IPS-20b (cell line): Measurements from ENCODE around the gene NEK1.

Experiments used
- H3K27ac ChIP-seq: one replicate; pipeline ENCODE4 v1.5.1; 2013; ENCODE audit warnings: low read length
- H3K27me3 ChIP-seq: 2 replicates; pipeline ENCODE4 v1.6.1; 2013; ENCODE audit warnings: mild to moderate bottlenecking, low read length, inconsistent platforms; ENCODE audit not compliant: insufficient read depth
- H3K36me3 ChIP-seq: 2 replicates; pipeline ENCODE4 v1.6.1; 2013; ENCODE audit warnings: low read depth, mild to moderate bottlenecking, inconsistent platforms, low read length, moderate library complexity; ENCODE audit not compliant: insufficient read depth
- H3K4me1 ChIP-seq: 2 replicates; pipeline ENCODE4 v1.6.1; 2013; ENCODE audit warnings: mild to moderate bottlenecking, control low read depth, inconsistent platforms, low read length, moderate library complexity; ENCODE audit not compliant: insufficient read depth
- H3K4me3 ChIP-seq: 2 replicates; pipeline ENCODE4 v1.5.1; 2013; ENCODE audit warnings: mild to moderate bottlenecking, low read length, inconsistent platforms
- H3K9ac ChIP-seq: 2 replicates; pipeline ENCODE4 v1.6.1; 2013; ENCODE audit warnings: low read depth, mild to moderate bottlenecking, inconsistent platforms, low read length, moderate library complexity
- H3K9me3 ChIP-seq: 2 replicates; pipeline ENCODE4 v1.6.1; 2013; ENCODE audit warnings: mild to moderate bottlenecking, low read depth, low read length, inconsistent platforms; ENCODE audit not compliant: insufficient read depth

The NEK1 gene, protein sequence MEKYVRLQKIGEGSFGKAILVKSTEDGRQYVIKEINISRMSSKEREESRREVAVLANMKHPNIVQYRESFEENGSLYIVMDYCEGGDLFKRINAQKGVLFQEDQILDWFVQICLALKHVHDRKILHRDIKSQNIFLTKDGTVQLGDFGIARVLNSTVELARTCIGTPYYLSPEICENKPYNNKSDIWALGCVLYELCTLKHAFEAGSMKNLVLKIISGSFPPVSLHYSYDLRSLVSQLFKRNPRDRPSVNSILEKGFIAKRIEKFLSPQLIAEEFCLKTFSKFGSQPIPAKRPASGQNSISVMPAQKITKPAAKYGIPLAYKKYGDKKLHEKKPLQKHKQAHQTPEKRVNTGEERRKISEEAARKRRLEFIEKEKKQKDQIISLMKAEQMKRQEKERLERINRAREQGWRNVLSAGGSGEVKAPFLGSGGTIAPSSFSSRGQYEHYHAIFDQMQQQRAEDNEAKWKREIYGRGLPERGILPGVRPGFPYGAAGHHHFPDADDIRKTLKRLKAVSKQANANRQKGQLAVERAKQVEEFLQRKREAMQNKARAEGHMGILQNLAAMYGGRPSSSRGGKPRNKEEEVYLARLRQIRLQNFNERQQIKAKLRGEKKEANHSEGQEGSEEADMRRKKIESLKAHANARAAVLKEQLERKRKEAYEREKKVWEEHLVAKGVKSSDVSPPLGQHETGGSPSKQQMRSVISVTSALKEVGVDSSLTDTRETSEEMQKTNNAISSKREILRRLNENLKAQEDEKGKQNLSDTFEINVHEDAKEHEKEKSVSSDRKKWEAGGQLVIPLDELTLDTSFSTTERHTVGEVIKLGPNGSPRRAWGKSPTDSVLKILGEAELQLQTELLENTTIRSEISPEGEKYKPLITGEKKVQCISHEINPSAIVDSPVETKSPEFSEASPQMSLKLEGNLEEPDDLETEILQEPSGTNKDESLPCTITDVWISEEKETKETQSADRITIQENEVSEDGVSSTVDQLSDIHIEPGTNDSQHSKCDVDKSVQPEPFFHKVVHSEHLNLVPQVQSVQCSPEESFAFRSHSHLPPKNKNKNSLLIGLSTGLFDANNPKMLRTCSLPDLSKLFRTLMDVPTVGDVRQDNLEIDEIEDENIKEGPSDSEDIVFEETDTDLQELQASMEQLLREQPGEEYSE (N-terminal part only)

DNA sequence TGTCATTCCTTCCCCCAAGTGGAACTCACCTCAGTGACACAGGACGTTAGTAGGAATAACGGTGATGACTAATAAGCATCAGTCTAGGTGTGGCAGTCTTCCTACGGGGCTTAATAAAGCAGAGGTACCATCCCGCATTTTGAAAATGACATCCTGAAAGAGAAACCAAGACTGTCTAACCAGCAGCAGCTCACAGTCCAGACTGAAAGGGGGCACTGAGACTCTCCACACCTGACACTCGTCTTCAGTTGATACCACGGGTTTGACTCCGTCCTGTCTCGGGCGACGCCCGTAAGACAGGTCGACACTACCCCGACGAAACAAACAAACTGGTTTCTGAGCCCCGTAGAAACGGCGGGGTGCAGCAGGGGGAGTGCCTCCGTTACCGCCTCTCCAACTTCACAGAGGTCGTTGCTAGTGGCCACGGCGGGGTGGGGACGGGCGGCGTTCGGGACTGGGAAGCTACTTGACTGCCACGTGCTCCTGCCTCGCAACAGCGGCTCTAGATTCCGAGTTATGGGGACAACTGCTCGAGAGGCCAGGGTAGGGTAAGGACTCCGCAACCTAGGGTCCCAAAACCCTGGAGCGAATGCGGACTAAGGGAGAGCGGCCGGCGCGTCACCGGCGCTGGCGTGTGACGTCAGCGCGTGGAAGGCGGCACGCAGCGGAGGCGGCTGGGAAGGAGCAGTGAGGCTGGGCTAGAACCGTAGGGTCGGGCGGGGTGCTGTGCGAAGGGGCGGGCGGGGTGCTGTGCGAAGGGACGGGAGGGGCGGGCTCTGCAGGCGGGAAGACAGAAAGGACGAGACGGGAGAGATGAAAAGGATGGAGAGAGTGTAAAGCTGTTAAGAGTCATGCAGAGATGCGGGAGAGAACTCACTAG, at the start of gene NEK1:
TSS of gene NEK1 (minus strand) at position 593 of the 880 bp plus-strand sequence. CDS start 9,953 bp downstream, outside the sequence.
- Histone ChIP-seq H3K4me1 (no peaks in the 10 kb centered on the region; the same call in 1 of the 2 replicates), H3K9me3 (no peaks in the 10 kb centered on the region), H3K9ac (peak within 1 kb of the TSS; percentile 91), H3K4me3 (peak within 1 kb of the TSS; percentile 92), H3K27ac (peak within 1 kb of the TSS; percentile 55), H3K27me3 (no peaks in the 10 kb centered on the region), H3K36me3 (no peaks in the 10 kb centered on the region)

DNA sequence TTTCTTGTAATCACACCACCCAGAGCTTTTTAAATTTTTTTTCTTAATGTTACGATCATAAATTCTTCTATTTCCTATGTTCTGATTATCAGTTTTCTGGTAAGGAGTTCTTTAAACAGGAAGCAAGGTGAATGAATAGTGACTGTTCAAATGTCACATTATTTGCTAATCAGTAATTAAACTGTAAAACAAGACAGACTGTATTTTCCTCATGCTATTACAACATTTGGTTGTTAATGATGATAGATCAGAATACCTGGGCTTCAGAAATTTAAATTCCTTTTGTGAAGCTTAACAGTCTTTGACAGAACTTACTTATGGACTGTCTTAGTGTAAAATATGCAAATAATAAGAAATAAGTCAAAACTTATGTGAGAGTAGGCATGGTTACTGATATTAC, 49.4 kb upstream of the NEK1 start:
- peaks cover 11% of the 10 kb centered on the region; the same call in 1 of the 2 replicates for H3K4me1 ChIP-seq
- H3K27me3 ChIP-seq = no peaks in the 10 kb centered on the region
- no peak overlapping the region for H3K27ac ChIP-seq
- H3K9me3 ChIP-seq = peaks cover 7% of the 10 kb centered on the region; the same call in 1 of the 2 replicates
- no peak overlapping the region for H3K4me3 ChIP-seq
- peaks cover 9% of the 10 kb centered on the region; the same call in 1 of the 2 replicates for H3K36me3 ChIP-seq
- no peak overlapping the region for H3K9ac ChIP-seq

DNA sequence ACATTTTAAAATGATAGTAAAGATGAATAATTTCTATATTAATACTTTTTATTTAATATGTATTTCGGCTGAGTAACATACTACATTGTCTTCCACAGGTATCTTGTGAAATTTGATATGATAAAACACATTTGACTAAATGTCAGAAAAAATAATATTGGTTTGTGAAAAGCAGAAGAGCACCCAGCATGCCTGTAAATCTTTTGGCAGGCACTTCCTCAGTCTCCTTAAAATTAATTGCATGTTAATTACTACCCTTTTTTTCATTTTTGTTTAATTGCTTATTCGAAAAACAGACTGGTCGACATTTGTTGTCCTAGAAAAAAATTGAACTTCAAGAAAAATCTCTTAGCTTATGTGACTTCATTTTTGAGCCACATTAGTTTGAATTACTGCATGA, 48.5 kb upstream of the NEK1 start:
- H3K27ac ChIP-seq = no peak overlapping the region
- H3K9ac ChIP-seq = peak overlapping the region; percentile 84

DNA sequence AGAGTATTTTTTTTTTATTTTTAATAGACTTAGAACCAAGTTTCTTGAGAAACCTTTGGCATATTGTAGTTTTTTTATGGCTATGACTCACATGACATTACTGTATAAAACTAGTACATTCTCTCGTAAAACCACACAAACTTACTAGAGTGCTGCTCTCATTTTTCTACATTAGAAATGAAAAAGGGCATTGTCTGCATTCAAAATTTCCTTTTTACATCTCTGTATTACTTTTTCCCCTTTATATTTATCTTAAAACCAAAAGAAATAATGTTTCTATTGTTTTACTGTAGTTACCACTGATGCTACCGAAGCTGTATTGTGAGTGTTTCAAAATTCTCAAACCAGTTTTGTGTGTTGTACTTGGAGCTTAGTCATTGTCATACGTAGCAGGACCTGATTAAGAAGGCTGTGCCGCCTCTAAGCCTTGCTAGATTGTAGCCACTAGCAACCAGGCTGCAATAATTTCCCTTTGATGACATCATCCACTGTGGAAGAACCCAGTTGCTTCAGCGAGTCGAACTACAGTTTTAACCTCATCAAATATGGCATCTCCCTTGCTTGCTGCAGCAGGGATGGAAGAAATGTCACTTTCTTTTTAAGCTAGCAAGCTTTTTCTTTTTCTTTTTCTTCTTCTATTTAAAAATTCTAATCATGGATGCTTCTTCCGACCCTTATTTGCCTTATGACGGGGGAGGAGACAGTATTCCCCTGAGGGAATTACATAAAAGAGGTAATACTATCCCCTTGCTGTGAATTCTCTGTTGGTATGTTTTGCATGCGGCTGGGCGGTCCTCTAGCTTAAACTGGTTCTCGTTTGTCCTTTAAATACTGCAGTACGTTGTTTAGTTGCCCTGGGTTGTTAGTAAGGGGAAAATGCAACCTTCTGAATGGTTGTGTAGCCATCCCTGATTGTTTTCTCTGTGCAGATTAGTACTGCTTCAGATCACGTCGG, 47.6 kb upstream of the NEK1 start:
- H3K9me3 ChIP-seq = no peaks in the 10 kb centered on the region
- peak overlapping the region; percentile 84 for H3K9ac ChIP-seq
- H3K27ac ChIP-seq = peak overlapping the region; percentile 91
- no peaks in the 10 kb centered on the region for H3K36me3 ChIP-seq
- H3K4me3 ChIP-seq = peak overlapping the region; percentile 66
- H3K27me3 ChIP-seq = no peaks in the 10 kb centered on the region
- H3K4me1 ChIP-seq = peaks cover 11% of the 10 kb centered on the region; the same call in 1 of the 2 replicates

More for the DNA sequence above, 48.5 kb upstream of the NEK1 start:
- Histone ChIP-seq H3K9me3 (no peaks in the 10 kb centered on the region; the same call in 1 of the 2 replicates), H3K4me3 (peak overlapping the region; percentile 66), H3K36me3 (0 out of 2 replicates have a peak, but pooled peaks cover 5% of the 10 kb centered on the region), H3K27me3 (no peaks in the 10 kb centered on the region), H3K4me1 (peaks cover 11% of the 10 kb centered on the region; the same call in 1 of the 2 replicates)

DNA sequence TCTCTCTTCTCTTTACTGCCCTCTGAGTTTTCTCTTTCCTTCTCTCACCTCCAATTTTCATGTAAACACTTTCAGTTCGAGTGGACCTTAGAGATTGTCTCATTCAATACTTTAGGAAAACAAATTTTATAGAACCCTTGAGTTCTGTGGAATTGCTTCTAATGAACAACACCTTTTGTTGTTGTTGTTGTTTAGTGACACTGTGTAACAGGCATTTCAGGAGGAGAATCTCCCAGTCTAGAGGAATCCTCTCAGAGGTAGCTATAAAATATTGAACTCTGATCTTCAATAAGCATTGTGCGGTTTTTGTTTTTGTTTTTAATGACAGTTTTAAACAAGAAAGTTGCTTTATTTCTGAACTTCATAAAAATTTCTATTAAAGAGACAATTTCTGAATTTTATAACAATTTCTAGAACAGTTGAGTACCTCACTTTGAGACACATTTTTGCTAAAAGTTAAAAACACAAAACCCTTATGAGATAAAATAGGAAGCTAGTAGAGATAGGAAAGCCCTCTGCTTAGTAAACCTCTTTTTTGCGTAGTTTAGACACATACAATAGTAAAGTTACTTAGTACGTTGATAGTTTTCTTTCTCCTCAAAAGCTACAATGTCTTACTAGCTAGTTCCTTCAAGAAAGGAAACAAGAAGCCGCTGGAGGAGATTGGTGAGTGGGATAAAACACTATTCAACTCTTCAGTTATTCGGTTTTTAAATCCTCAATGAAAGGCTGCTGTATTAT, 46.8 kb upstream of the NEK1 start:
- Histone ChIP-seq H3K9ac (peak overlapping the region; percentile 33), H3K4me1 (peaks cover 11% of the 10 kb centered on the region; the same call in 1 of the 2 replicates)

DNA sequence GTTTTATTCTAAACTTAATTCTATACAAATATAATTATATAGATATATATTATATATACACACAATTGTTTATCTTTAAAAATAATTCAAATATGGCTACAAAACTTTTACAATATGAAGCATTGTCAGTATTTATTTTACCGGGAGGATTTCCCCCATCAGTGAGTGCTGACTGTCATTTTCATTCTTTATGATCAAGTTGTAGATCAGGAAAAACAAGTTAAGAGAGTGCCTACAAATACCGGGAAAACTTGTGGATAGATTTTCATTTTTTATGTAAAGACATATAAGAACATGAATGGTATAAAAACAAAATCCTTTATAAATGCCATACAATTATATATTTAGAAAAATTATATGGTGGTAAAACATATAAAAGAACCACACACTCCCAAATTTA, 45.8 kb upstream of the NEK1 start:
- H3K27me3 ChIP-seq = no peaks in the 10 kb centered on the region
- H3K9ac ChIP-seq = no peak overlapping the region
- H3K9me3 ChIP-seq = no peaks in the 10 kb centered on the region
- H3K4me3 ChIP-seq = no peak overlapping the region
- peaks cover 11% of the 10 kb centered on the region; the same call in 1 of the 2 replicates for H3K4me1 ChIP-seq
- no peak overlapping the region for H3K27ac ChIP-seq
- no peaks in the 10 kb centered on the region for H3K36me3 ChIP-seq

More for the DNA sequence above, 46.8 kb upstream of the NEK1 start:
- H3K9me3 ChIP-seq = no peaks in the 10 kb centered on the region
- no peaks in the 10 kb centered on the region for H3K27me3 ChIP-seq
- H3K36me3 ChIP-seq = no peaks in the 10 kb centered on the region
- no peak overlapping the region for H3K27ac ChIP-seq
- 0 out of 2 replicates have a peak overlapping the region, but pooled peaks have one; percentile 66 for H3K4me3 ChIP-seq

DNA sequence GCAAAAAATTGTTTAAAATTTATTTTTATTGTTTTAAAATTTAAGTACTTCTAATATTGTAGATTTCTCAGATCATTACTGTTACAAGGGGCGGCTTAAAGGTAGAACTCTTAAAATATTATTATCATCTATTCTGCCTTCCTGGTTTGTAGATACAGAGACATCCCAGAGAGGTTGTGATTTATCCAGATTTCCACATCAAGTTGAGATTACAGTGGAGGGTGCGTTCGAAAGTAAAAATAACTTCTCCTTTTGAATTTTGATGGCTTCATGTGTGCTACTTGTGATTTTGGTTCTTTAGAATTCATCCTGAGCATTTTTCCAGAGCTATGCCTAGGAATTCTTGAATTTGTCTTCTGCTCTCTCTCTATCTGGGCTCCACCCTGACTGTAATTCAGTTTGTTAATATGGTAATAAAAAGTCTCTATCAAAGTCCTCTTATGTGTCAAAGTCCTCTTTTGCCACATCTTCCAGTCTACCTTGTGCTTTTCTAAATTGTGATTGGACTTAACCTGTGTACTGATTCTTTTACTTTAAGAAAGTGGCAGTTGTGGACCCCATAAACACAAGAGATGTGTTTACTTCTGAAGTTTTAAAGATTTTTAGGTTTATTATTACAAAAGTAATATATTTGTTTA, 45.2 kb upstream of the NEK1 start:
- Histone ChIP-seq H3K27ac (no peak overlapping the region), H3K4me1 (peaks cover 11% of the 10 kb centered on the region; the same call in 1 of the 2 replicates), H3K4me3 (no peak overlapping the region), H3K9ac (no peak overlapping the region), H3K27me3 (no peaks in the 10 kb centered on the region), H3K9me3 (no peaks in the 10 kb centered on the region), H3K36me3 (no peaks in the 10 kb centered on the region)

GRCh38 chr4:169655401-169655800, 43.0 kb upstream of the NEK1 start:
- no peaks in the 10 kb centered on the region for H3K27me3 ChIP-seq
- no peaks in the 10 kb centered on the region for H3K9me3 ChIP-seq
- no peak overlapping the region for H3K27ac ChIP-seq
- H3K4me3 ChIP-seq = no peak overlapping the region
- no peak overlapping the region for H3K9ac ChIP-seq
- peaks cover 11% of the 10 kb centered on the region; the same call in 1 of the 2 replicates for H3K4me1 ChIP-seq
- no peaks in the 10 kb centered on the region for H3K36me3 ChIP-seq

DNA sequence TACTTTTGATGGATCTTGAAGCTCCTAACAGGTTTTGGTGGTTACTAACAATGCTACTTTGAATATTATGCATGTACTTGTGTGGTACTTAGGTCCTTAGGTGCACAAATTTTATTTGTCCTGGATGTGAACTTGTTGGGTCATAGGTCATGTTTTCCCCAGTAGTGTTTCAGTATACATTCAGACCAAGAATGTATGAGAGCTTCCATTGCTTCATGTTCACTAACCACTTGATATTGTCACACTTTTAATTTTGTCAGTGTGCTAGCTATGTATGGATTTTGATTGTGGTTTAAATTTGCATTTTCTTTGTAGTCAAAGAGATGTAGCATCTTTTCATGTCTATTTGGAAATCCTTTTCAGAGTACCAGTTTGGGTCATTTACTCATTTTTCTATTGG, 40.2 kb upstream of the NEK1 start:
- Histone ChIP-seq H3K9ac (no peak overlapping the region), H3K9me3 (no peaks in the 10 kb centered on the region), H3K4me3 (no peak overlapping the region), H3K4me1 (no peaks in the 10 kb centered on the region), H3K27ac (no peak overlapping the region), H3K36me3 (no peaks in the 10 kb centered on the region), H3K27me3 (no peaks in the 10 kb centered on the region)
